Endothelial cell of umbilical vein (primary cell): ENCODE data around the gene STYX.

Experiments
- EZH2 ChIP-seq: IDR thresholded peaks from 2 replicates; pipeline ENCODE4 v1.6.1; 2012; ENCODE audit warnings: borderline replicate concordance, low read depth, mild to moderate bottlenecking, moderate library complexity, low read length, inconsistent platforms; ENCODE audit not compliant: severe bottlenecking
- FOS ChIP-seq: IDR thresholded peaks from 2 replicates; pipeline ENCODE4 v1.6.1; 2011; ENCODE audit warnings: mild to moderate bottlenecking, low read length, moderate library complexity, borderline replicate concordance; ENCODE audit not compliant: insufficient read depth
- GATA2 ChIP-seq: IDR thresholded peaks from 2 replicates; pipeline ENCODE4 v1.7.0; 2011; ENCODE audit warnings: low read depth, mild to moderate bottlenecking, moderate library complexity, mixed read lengths, low read length; ENCODE audit not compliant: insufficient read length, insufficient read depth
- JUN ChIP-seq: IDR thresholded peaks from 2 replicates; pipeline ENCODE4 v1.6.1; 2011; ENCODE audit warnings: borderline replicate concordance, low read depth; ENCODE audit not compliant: insufficient read length, insufficient read depth
- MYC ChIP-seq: IDR thresholded peaks from one replicate; pipeline ENCODE4 v1.6.1; 2011; ENCODE audit warnings: mild to moderate bottlenecking, low read depth, low read length
- POLR2A ChIP-seq: IDR thresholded peaks from 2 replicates; pipeline ENCODE4 v1.6.1; 2012; ENCODE audit warnings: low read depth, mild to moderate bottlenecking, control low read depth, low read length
- POLR2AphosphoS5 ChIP-seq: IDR thresholded peaks from 2 replicates; pipeline ENCODE4 v1.6.1; 2012; ENCODE audit warnings: low read depth, mild to moderate bottlenecking, control low read depth, low read length, moderate library complexity; ENCODE audit not compliant: insufficient read depth
- TF ChIP-seq, protein P1 (sequence below), 2 donors: IDR thresholded peaks; 1 replicate in 1 of 2; 2 replicates in 1 of 2; pipeline ENCODE4 v1.5.1; 2011; ENCODE audit warnings: low read length in 2 of 2, mild to moderate bottlenecking in 2 of 2, moderate library complexity in 2 of 2, control low read depth in 1 of 2, inconsistent platforms in 1 of 2, low read depth in 1 of 2; ENCODE audit not compliant: insufficient read depth in 1 of 2; ENCODE audit errors: extremely low read depth in 1 of 2
- TF ChIP-seq, protein P2 (sequence below): IDR thresholded peaks from 2 replicates; pipeline ENCODE4 v1.6.1; 2011; ENCODE audit not compliant: insufficient read depth, insufficient read length

DNA sequence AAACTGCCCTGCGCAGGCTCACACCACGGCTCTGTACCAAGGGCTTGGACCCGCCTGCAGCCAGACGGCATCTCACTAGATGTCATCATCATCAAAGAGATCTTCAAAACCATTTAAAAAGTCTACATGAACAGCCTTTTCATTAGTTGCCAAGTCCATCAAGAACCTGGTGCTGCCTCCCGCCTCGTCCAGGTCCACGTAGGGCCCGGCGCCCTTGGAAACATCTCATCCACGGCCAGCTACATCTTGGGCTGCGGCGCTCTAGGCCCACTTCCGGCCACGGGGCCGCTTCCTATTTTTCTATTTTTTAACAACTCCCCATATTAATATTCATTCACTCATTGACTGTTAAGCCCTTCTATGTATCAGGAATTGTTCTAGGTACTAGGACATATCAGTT, 68.9 kb downstream of the STYX start:
- TF ChIP-seq, protein P1, sequence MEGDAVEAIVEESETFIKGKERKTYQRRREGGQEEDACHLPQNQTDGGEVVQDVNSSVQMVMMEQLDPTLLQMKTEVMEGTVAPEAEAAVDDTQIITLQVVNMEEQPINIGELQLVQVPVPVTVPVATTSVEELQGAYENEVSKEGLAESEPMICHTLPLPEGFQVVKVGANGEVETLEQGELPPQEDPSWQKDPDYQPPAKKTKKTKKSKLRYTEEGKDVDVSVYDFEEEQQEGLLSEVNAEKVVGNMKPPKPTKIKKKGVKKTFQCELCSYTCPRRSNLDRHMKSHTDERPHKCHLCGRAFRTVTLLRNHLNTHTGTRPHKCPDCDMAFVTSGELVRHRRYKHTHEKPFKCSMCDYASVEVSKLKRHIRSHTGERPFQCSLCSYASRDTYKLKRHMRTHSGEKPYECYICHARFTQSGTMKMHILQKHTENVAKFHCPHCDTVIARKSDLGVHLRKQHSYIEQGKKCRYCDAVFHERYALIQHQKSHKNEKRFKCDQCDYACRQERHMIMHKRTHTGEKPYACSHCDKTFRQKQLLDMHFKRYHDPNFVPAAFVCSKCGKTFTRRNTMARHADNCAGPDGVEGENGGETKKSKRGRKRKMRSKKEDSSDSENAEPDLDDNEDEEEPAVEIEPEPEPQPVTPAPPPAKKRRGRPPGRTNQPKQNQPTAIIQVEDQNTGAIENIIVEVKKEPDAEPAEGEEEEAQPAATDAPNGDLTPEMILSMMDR (IDR thresholded peaks at IDR 0.05; ENCODE audit: extremely low read depth in 1 of 2, insufficient read depth in 1 of 2, low read depth in 1 of 2, low read length in 2 of 2), result no peak
- TF ChIP-seq POLR2A (no peak), JUN (no peak), FOS (no peak), GATA2 (no peak), MYC (no peak), EZH2 (no peak), POLR2AphosphoS5 (no peak)
- TF ChIP-seq, protein P2, sequence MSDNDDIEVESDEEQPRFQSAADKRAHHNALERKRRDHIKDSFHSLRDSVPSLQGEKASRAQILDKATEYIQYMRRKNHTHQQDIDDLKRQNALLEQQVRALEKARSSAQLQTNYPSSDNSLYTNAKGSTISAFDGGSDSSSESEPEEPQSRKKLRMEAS, result no peak
